ENCODE measurements around the gene SCO2. TPM values are rescaled to one million over a fixed set of nuclear protein-coding genes. Genes with fewer than 3 reads are reported as not detected.

The SCO2 gene, protein sequence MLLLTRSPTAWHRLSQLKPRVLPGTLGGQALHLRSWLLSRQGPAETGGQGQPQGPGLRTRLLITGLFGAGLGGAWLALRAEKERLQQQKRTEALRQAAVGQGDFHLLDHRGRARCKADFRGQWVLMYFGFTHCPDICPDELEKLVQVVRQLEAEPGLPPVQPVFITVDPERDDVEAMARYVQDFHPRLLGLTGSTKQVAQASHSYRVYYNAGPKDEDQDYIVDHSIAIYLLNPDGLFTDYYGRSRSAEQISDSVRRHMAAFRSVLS
- 1.1 and 14.2 TPM in 2 replicates for total RNA-seq (2014; rRNA removed; shearing (Covaris generic); ENCODE audit: low replicate concordance)

DNA sequence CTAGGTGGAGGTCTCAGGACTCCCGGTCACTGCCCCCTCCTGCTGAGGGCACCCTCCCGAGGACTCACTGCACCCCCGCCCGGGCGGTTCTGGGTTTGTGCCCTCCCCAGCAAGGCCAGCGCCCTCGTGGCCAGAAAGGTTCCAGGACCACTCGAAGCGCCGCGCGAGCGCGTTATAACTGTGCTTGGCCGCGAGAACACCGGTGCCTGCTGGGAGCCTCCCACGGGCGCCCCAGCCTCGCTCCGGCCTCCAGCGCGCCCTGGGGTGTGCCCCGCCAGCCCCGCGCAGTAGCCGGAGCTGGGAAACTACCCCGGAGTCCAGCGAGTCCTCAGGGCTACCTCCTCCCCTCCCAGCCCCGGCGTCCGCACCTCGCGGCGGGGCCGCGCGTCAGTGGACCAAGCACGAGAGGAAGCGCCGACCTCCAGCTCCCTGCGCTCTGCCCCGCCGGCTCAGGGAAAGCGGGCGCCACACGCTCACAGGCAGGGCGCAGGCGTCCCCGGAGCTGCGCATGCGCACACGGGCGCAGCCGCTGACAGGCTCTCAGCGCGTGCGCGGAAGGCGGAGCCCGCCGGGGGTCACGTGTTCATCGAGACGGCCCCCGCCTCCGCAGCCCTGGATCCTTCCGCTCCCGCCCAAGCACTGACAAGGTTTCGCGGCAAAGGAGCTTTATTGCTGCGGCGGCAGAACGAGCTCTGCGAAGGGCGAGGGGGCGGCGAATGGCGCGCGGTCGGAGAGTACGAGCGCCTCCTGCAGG is at the start of gene SCO2:
Gene SCO2, minus strand, starts transcription at position 495 of the 754 bp plus-strand sequence. CDS start 1,187 bp downstream, outside the sequence.
- Histone ChIP-seq H2AFZ (ENCODE audit: low read length) (peak within 1 kb of the TSS; percentile 63; the same call in 1 of the 2 replicates), H3K9me2 (replicated peaks; ENCODE audit: insufficient read depth, low read length) (no peaks in the 10 kb centered on the region), H3K9me3 (ENCODE audit: low read length) (no peaks in the 10 kb centered on the region), H4K20me1 (ENCODE audit: insufficient read depth, low read depth, low read length) (peaks cover 14% of the 10 kb centered on the region), H3K79me2 (ENCODE audit: low read length) (peaks cover 22% of the 10 kb centered on the region), H3K27ac (ENCODE audit: low read length) (peak within 1 kb of the TSS; percentile 87), H3K4me3 (ENCODE audit: low read length) (peak within 1 kb of the TSS; percentile 98), H3K36me3 (ENCODE audit: insufficient read depth, low read length) (no peaks in the 10 kb centered on the region), H3K4me2 (ENCODE audit: low read depth, low read length, poor library complexity, severe bottlenecking) (peak within 1 kb of the TSS; percentile 98), H3K27me3 (ENCODE audit: low read length) (no peaks in the 10 kb centered on the region), H3K4me1 (ENCODE audit: low read length) (peaks cover 32% of the 10 kb centered on the region), H3K9ac (ENCODE audit: low read length) (peak within 1 kb of the TSS; percentile 85)
- DNase-seq: peak; percentile 99

DNA sequence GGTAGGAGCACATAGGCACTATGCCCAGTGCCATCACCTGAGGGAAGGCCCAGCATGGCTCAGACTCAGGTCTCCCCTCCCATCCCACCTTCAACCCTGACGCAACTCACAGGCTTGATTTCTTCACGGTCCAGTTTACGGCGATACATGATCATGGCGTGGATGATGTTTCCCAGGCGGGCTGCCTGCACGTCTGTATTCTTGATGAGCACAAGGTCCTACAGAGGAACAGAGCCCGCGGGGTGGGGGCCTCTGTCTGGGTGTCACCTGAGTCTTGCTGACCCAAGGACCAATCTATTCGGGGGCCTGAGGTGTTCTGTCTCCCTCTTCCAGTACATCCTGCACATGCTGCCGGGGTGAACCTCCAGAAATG is 49.0 kb upstream of the SCO2 start:
- no peaks in the 10 kb centered on the region for H4K20me1 ChIP-seq (ENCODE audit: insufficient read depth, low read depth, low read length)
- H3K9me2 ChIP-seq (replicated peaks; ENCODE audit: insufficient read depth, low read length): no peaks in the 10 kb centered on the region
- no peak overlapping the region for H3K4me3 ChIP-seq (ENCODE audit: low read length)
- H3K36me3 ChIP-seq (ENCODE audit: insufficient read depth, low read length): peaks cover 17% of the 10 kb centered on the region
- H3K79me2 ChIP-seq (ENCODE audit: low read length): no peaks in the 10 kb centered on the region
- no peak overlapping the region for H3K27ac ChIP-seq (ENCODE audit: low read length)
- no peak overlapping the region for H3K4me2 ChIP-seq (ENCODE audit: low read depth, low read length, poor library complexity, severe bottlenecking)
- no peak overlapping the region for H3K9ac ChIP-seq (ENCODE audit: low read length)
- no peaks in the 10 kb centered on the region for H3K9me3 ChIP-seq (ENCODE audit: low read length)
- no peaks in the 10 kb centered on the region for H3K27me3 ChIP-seq (ENCODE audit: low read length)
- no peak for DNase-seq
- H3K4me1 ChIP-seq (ENCODE audit: low read length): no peaks in the 10 kb centered on the region
- H2AFZ ChIP-seq (ENCODE audit: low read length): no peak overlapping the region

DNA sequence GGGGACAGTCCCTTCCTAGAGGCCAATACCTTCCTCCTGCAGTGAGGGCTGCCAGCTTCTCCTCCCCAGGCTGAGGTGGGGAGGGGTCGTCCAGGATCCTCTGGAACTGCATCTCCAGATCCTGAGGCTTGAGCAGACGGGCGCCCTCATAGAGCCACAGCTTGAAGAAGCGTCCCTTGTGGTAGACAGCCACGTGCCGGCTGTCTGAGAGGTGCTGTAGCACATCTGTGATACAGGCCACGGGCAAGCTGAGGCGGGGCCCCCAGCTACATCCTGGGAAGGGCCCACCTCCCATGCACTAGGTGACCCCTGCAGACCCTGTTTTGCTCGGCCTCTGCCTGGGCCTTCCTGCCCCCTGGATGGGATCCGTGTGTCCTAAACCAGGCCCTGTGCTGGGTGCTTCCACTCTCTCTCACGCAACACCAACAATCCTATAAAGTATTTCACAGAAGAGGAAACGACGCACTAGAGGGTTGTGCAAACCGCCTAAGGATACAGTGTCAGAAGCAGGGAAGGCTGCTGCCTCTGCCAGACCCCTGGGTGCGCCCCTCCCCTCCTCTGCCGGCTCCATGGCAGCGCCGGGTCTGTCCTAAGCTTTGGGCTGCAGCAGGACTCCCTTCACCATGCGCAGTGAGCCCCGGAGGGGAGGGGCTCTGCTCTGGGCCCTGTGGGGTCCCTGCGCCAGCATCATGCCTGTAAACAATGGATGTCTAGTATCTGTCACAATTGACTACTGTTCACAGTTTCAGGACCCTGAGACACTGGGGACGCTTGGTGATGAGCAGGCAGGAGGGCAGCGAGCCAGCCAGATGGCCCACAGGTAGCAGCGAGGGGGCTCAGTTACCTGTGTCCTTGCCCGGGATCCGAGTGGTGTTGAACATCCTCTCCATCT is 48.3 kb upstream of the SCO2 start:
- Histone ChIP-seq H3K9me3 (ENCODE audit: low read length) (no peaks in the 10 kb centered on the region), H3K4me3 (ENCODE audit: low read length) (no peak overlapping the region), H3K9me2 (replicated peaks; ENCODE audit: insufficient read depth, low read length) (no peaks in the 10 kb centered on the region), H3K27ac (ENCODE audit: low read length) (no peak overlapping the region), H3K27me3 (ENCODE audit: low read length) (no peaks in the 10 kb centered on the region), H2AFZ (ENCODE audit: low read length) (no peak overlapping the region), H3K79me2 (ENCODE audit: low read length) (no peaks in the 10 kb centered on the region), H3K4me1 (ENCODE audit: low read length) (no peaks in the 10 kb centered on the region), H4K20me1 (ENCODE audit: insufficient read depth, low read depth, low read length) (no peaks in the 10 kb centered on the region), H3K9ac (ENCODE audit: low read length) (no peak overlapping the region), H3K36me3 (ENCODE audit: insufficient read depth, low read length) (peaks cover 24% of the 10 kb centered on the region), H3K4me2 (ENCODE audit: low read depth, low read length, poor library complexity, severe bottlenecking) (no peak overlapping the region)
- no peak for DNase-seq

DNA sequence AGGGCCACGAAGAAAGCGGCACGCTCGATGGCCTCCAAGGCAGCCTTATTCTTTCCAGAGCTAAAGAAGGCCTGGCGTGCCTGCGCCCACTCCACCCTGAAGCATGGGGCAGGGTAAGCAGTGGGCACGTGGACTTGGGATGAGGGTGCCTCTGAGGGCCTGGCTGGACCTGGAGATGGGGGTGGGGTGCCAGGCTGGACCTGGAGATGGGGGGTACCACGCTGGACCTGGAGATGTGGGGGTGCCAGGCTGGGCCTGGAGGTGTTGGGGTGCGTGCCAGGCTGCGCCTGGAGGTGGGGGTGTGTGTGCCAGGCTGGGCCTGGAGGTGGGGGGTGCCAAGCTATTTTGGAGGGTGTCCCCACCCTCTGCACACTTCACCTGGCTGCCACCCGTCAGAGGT is 47.6 kb upstream of the SCO2 start:
- no peak overlapping the region for H3K27ac ChIP-seq (ENCODE audit: low read length)
- no peaks in the 10 kb centered on the region for H3K9me3 ChIP-seq (ENCODE audit: low read length)
- H3K4me3 ChIP-seq (ENCODE audit: low read length): no peak overlapping the region
- no peaks in the 10 kb centered on the region for H3K9me2 ChIP-seq (replicated peaks; ENCODE audit: insufficient read depth, low read length)
- no peak overlapping the region for H3K4me2 ChIP-seq (ENCODE audit: low read depth, low read length, poor library complexity, severe bottlenecking)
- no peaks in the 10 kb centered on the region for H3K79me2 ChIP-seq (ENCODE audit: low read length)
- no peaks in the 10 kb centered on the region for H4K20me1 ChIP-seq (ENCODE audit: insufficient read depth, low read depth, low read length)
- H3K4me1 ChIP-seq (ENCODE audit: low read length): no peaks in the 10 kb centered on the region
- no peak overlapping the region for H2AFZ ChIP-seq (ENCODE audit: low read length)
- no peak overlapping the region for H3K9ac ChIP-seq (ENCODE audit: low read length)
- peaks cover 27% of the 10 kb centered on the region for H3K36me3 ChIP-seq (ENCODE audit: insufficient read depth, low read length)
- DNase-seq: no peak
- H3K27me3 ChIP-seq (ENCODE audit: low read length): no peaks in the 10 kb centered on the region

DNA sequence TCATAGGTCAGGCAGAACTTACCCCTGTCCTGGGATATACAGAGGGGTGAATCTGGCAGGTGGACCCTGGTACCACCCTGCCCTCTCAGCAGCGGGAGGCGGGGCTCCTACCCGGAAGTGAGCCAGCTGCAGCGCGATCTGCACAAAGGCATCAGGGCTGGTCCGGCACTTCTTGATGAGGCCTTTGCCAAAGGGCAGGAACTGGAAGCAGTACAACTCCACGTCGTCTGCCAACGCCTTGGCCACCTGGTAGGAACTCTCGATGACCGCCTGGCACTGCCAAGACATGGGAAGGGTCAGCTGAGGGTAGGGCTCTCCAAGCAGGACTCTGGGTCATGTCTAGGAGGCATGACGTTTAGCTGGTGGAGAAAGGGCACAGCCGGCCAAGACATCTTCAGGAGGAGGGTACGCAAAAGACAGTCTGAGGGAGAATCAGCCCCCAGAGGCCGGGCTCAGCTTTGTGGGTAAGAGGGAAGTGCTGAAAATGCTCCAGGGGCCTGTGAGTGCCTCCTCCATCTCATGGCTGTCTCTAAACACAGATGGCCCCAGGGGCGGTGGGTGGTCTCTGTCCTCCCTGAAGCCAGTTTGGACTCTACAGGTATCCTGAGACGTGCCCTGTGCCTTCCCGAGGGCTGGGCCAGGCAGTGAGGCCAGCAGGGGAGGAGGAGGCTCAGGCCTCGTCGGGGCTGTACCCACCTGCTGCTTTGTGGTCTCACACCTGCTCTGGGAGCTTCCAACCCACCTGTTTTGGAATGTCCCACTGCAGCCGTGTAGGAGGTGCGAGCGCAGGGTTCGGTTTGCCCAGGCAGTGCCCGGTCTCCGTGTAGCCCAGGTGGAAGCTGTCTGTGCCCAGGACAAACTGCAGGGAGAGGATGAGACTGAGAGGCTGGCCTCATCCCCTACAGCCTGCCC is 46.1 kb upstream of the SCO2 start:
- H3K4me1 ChIP-seq (ENCODE audit: low read length): no peaks in the 10 kb centered on the region
- H3K4me2 ChIP-seq (ENCODE audit: low read depth, low read length, poor library complexity, severe bottlenecking): no peak overlapping the region
- no peak for DNase-seq
- no peaks in the 10 kb centered on the region for H3K9me2 ChIP-seq (replicated peaks; ENCODE audit: insufficient read depth, low read length)
- no peak overlapping the region for H3K27ac ChIP-seq (ENCODE audit: low read length)
- H4K20me1 ChIP-seq (ENCODE audit: insufficient read depth, low read depth, low read length): no peaks in the 10 kb centered on the region
- no peak overlapping the region for H3K9ac ChIP-seq (ENCODE audit: low read length)
- H3K27me3 ChIP-seq (ENCODE audit: low read length): no peaks in the 10 kb centered on the region
- no peak overlapping the region for H2AFZ ChIP-seq (ENCODE audit: low read length)
- H3K9me3 ChIP-seq (ENCODE audit: low read length): no peaks in the 10 kb centered on the region
- H3K79me2 ChIP-seq (ENCODE audit: low read length): no peaks in the 10 kb centered on the region
- peaks cover 27% of the 10 kb centered on the region for H3K36me3 ChIP-seq (ENCODE audit: insufficient read depth, low read length)
- H3K4me3 ChIP-seq (ENCODE audit: low read length): no peak overlapping the region

DNA sequence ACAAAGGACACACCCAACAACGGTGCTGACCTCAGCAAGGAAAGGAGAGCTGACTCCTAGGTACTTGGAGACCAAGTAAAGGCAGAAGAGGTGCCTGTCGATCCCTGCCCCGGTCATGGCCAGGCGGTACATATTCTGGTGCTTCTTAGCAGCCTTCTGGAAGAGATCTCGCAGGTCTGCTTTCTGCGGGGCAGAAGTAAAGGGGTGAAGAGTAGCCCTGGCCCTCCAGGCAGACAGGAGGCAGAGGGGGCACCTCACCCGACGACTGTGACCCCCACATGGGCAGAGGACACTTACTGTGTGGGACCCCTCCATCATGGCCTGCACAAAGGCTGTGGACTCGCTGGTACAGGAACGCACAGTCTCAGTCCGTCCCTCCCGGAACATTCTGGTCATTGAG is 45.5 kb upstream of the SCO2 start:
- Histone ChIP-seq H4K20me1 (ENCODE audit: insufficient read depth, low read depth, low read length) (no peaks in the 10 kb centered on the region), H3K36me3 (ENCODE audit: insufficient read depth, low read length) (peaks cover 23% of the 10 kb centered on the region), H3K4me2 (ENCODE audit: low read depth, low read length, poor library complexity, severe bottlenecking) (no peak overlapping the region), H3K79me2 (ENCODE audit: low read length) (no peaks in the 10 kb centered on the region), H3K9me3 (ENCODE audit: low read length) (no peaks in the 10 kb centered on the region), H2AFZ (ENCODE audit: low read length) (no peak overlapping the region), H3K9me2 (replicated peaks; ENCODE audit: insufficient read depth, low read length) (no peaks in the 10 kb centered on the region), H3K27ac (ENCODE audit: low read length) (no peak overlapping the region), H3K9ac (ENCODE audit: low read length) (no peak overlapping the region), H3K27me3 (ENCODE audit: low read length) (no peaks in the 10 kb centered on the region), H3K4me3 (ENCODE audit: low read length) (no peak overlapping the region), H3K4me1 (ENCODE audit: low read length) (no peaks in the 10 kb centered on the region)
- DNase-seq: no peak

DNA sequence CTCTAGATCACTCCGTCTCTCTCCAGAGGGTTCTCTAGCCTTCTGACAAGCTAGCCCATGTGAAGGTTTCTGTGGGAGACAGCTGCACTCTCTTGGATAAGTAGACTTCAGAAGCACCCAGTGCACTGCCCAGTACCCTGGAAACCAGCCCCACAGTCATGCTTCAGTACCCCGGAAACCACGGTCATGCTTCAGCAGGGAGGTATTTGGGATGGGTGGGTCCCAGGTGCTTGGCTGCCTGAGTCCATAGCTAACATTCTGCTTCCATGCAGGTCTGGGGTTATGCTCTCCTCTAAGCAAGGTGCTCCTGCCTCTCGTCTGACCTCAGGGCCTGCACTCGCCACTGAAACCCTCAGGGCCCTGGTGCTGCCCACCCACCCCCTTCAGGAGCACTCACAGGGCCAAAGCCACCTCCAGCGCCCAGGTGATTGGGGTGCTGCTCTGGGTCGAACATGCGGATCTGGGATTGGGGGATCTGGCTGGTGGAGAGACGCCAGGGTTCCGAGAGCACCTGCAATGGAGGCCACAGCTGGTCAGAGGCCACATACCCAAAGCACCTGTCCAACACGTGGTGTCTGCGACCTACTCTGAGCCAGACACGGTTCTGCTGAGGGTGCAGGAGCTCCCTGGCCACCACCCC is 44.6 kb upstream of the SCO2 start:
- H3K4me2 ChIP-seq (ENCODE audit: low read depth, low read length, poor library complexity, severe bottlenecking): no peak overlapping the region

More for the DNA sequence above, 44.6 kb upstream of the SCO2 start:
- H2AFZ ChIP-seq (ENCODE audit: low read length): no peak overlapping the region
- H3K36me3 ChIP-seq (ENCODE audit: insufficient read depth, low read length): peaks cover 21% of the 10 kb centered on the region
- H3K9ac ChIP-seq (ENCODE audit: low read length): no peak overlapping the region
- H3K4me3 ChIP-seq (ENCODE audit: low read length): no peak overlapping the region
- H3K9me2 ChIP-seq (replicated peaks; ENCODE audit: insufficient read depth, low read length): no peaks in the 10 kb centered on the region
- H4K20me1 ChIP-seq (ENCODE audit: insufficient read depth, low read depth, low read length): no peaks in the 10 kb centered on the region
- no peak for DNase-seq
- no peaks in the 10 kb centered on the region for H3K27me3 ChIP-seq (ENCODE audit: low read length)
- H3K79me2 ChIP-seq (ENCODE audit: low read length): no peaks in the 10 kb centered on the region
- no peaks in the 10 kb centered on the region for H3K4me1 ChIP-seq (ENCODE audit: low read length)
- no peak overlapping the region for H3K27ac ChIP-seq (ENCODE audit: low read length)
- no peaks in the 10 kb centered on the region for H3K9me3 ChIP-seq (ENCODE audit: low read length)

Data from Karpas-422 (cell line).